ENCODE data around the gene PDK2. TPM values are rescaled to one million over a fixed set of nuclear protein-coding genes. Genes with fewer than 3 reads are reported as not detected.
A peak's percentile ranks its signal among the peaks of the same experiment; 100 is the strongest.

Gene PDK2
- total RNA-seq, 5 donors from 2014 or later (not counting 1 experiment from before 2014, with no cell fraction given): 18.8 to 37.2 (median 30.0) TPM

DNA sequence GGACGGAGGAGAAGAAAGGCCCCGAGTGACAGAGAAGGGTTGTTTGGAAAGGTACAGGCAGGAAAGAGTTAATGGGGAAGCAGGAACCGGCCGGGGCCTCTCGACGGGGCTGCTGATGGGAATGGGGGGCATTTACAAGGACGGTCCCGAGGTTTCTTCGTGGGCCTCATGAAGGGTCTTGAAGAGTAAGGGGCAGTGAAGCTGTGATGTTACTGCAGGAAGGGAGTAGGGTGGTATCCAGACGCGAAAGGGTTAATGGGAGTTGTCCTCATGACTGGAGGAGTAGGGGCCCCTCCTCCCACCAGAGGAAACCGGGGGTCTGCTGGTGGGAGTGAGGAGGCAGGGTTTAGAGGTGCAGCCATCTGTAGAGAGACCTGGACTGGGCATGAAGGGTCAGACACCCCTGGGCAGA is 481 bp downstream of the PDK2 start:
- Histone ChIP-seq H3K36me3 (ENCODE audit: control insufficient read depth in 2 of 2, extremely low read depth in 1 of 2, insufficient read depth in 1 of 2, low read length in 1 of 2) (peaks cover 12 to 29% of the 10 kb centered on the region in 2 donors), H3K4me3 (ENCODE audit: control insufficient read depth in 1 of 2, extremely low read depth in 1 of 2, low read length in 1 of 2) (peak overlapping the region; percentile 59 to 82), H3K27ac (ENCODE audit: low read length) (peak overlapping the region; percentile 58), H3K4me1 (ENCODE audit: control insufficient read depth in 1 of 2, extremely low read depth in 1 of 2, insufficient read depth in 2 of 2, low read length in 2 of 2) (peaks cover 5 to 31% of the 10 kb centered on the region in 2 experiments), H3K9me3 (no peaks in the 10 kb centered on the region), H3K27me3 (replicated peaks in 1 of 2; ENCODE audit: control insufficient read depth in 2 of 2, extremely low read depth in 1 of 2, insufficient read depth in 2 of 2, low read length in 1 of 2) (peaks cover 0 to 5% of the 10 kb centered on the region in 2 experiments)
- H3K27me3 Mint-ChIP-seq: no peaks in the 10 kb centered on the region
- no peaks in the 10 kb centered on the region for H3K9me3 Mint-ChIP-seq
- H3K4me1 Mint-ChIP-seq: peaks cover 38 to 58% (median 40%) of the 10 kb centered on the region in 3 donors
- peak overlapping the region; percentile 95 to 97 (median 95) for H3K4me3 Mint-ChIP-seq
- 0% methylated on average over 10 of the region's 12 CpGs for WGBS (ENCODE audit: insufficient coverage)
- ChIA-PET CTCF (interaction anchor here in 1 of 2 donors (0.6 kb wide), 1 partner anchor 1644 kb away, joined by 4 read pairs; no protein-coding TSS in a partner anchor), POLR2A (no interaction called here)
- H3K36me3 Mint-ChIP-seq: peaks cover 15% of the 10 kb centered on the region
- ATAC-seq (replicated peaks in 1 of 4): no peak
- DNase-seq: peak in 2 of 35 experiments; percentile 18 to 28
- H3K27ac Mint-ChIP-seq: peak overlapping the region; percentile 96

DNA sequence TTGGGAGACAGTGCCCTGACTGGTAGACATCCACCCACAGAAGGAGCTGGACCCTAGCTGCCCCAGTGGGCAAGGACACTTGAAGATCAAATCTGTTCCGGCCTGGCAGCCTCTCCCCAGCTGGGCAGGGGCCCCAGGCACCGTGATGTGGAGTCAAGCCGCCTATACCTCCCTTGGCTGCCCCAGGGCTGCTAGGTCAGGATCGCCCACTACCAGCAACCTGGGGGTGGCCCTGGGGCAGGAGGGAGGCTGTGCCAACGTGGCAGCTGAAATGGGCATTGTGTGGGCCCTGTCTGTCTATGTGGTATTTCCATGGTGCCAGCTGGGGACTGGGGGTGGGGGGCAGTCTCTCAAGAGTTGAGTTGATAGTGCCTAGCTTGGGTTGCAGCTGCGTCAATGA is 941 bp downstream of the PDK2 start:
- H3K4me1 ChIP-seq (ENCODE audit: control insufficient read depth in 1 of 2, extremely low read depth in 1 of 2, insufficient read depth in 2 of 2, low read length in 2 of 2): peaks cover 5 to 31% of the 10 kb centered on the region in 2 experiments
- peak overlapping the region; percentile 96 for H3K27ac Mint-ChIP-seq
- H3K36me3 Mint-ChIP-seq: peaks cover 16% of the 10 kb centered on the region
- no peak for ATAC-seq (replicated peaks in 1 of 4)
- peaks cover 12 to 34% of the 10 kb centered on the region in 2 donors for H3K36me3 ChIP-seq (ENCODE audit: control insufficient read depth in 2 of 2, extremely low read depth in 1 of 2, insufficient read depth in 1 of 2, low read length in 1 of 2)
- DNase-seq: peak in 1 of 35 experiments; percentile 13
- H3K27me3 ChIP-seq (replicated peaks in 1 of 2; ENCODE audit: control insufficient read depth in 2 of 2, extremely low read depth in 1 of 2, insufficient read depth in 2 of 2, low read length in 1 of 2): peaks cover 0 to 2% of the 10 kb centered on the region in 2 experiments
- CTCF ChIA-PET: interaction anchor here in 1 of 2 donors (0.6 kb wide), 1 partner anchor 1644 kb away, joined by 4 read pairs; no protein-coding TSS in a partner anchor
- WGBS (ENCODE audit: insufficient coverage): 58% methylated on average over 6 of the region's 6 CpGs
- peak overlapping the region; percentile 59 to 82 for H3K4me3 ChIP-seq (ENCODE audit: control insufficient read depth in 1 of 2, extremely low read depth in 1 of 2, low read length in 1 of 2)
- peak overlapping the region; percentile 95 to 97 (median 95) for H3K4me3 Mint-ChIP-seq
- peaks cover 38 to 58% (median 40%) of the 10 kb centered on the region in 3 donors for H3K4me1 Mint-ChIP-seq
- H3K9me3 ChIP-seq: no peaks in the 10 kb centered on the region
- POLR2A ChIA-PET: no interaction called here
- no peaks in the 10 kb centered on the region for H3K27me3 Mint-ChIP-seq
- H3K27ac ChIP-seq (ENCODE audit: low read length): no peak overlapping the region
- H3K9me3 Mint-ChIP-seq: no peaks in the 10 kb centered on the region

- ATAC-seq (replicated peaks in 1 of 4): no peak
- DNase-seq: no peak
- ChIA-PET POLR2A (no interaction called here), CTCF (no interaction called here)
- H3K36me3 ChIP-seq (ENCODE audit: control insufficient read depth in 2 of 2, extremely low read depth in 1 of 2, insufficient read depth in 1 of 2, low read length in 1 of 2): peaks cover 12 to 34% of the 10 kb centered on the region in 2 donors
- peaks cover 5 to 34% of the 10 kb centered on the region in 2 experiments for H3K4me1 ChIP-seq (ENCODE audit: control insufficient read depth in 1 of 2, extremely low read depth in 1 of 2, insufficient read depth in 2 of 2, low read length in 2 of 2)
- no peak overlapping the region for H3K4me3 ChIP-seq (ENCODE audit: control insufficient read depth in 1 of 2, extremely low read depth in 1 of 2, low read length in 1 of 2)
- H3K27ac ChIP-seq (ENCODE audit: low read length): no peak overlapping the region
- Mint-ChIP-seq H3K27me3 (no peaks in the 10 kb centered on the region), H3K36me3 (peaks cover 16% of the 10 kb centered on the region), H3K4me1 (peaks cover 38 to 58% (median 40%) of the 10 kb centered on the region in 3 donors), H3K4me3 (peak overlapping the region; percentile 95 to 97 (median 95)), H3K9me3 (no peaks in the 10 kb centered on the region), H3K27ac (peak overlapping the region in 1 of 2 donors; percentile 58)
- H3K9me3 ChIP-seq: no peaks in the 10 kb centered on the region
- no peaks in the 10 kb centered on the region for H3K27me3 ChIP-seq (replicated peaks in 1 of 2; ENCODE audit: control insufficient read depth in 2 of 2, extremely low read depth in 1 of 2, insufficient read depth in 2 of 2, low read length in 1 of 2)
- WGBS (ENCODE audit: insufficient coverage): 94% methylated on average over 2 of the region's 3 CpGs
Measured at GRCh38 chr17:50096758-50097157, 1.6 kb downstream of the PDK2 start.

GRCh38 chr17:50097455-50097854 is 2.3 kb downstream of the PDK2 start:
- WGBS (ENCODE audit: insufficient coverage): no CpG with 5 or more reads among the region's 7 CpGs
- no peak overlapping the region for H3K27ac ChIP-seq (ENCODE audit: low read length)
- DNase-seq: no peak
- Mint-ChIP-seq H3K27ac (peak overlapping the region in 1 of 2 donors; percentile 11), H3K4me1 (peaks cover 38 to 58% (median 40%) of the 10 kb centered on the region in 3 donors), H3K27me3 (no peaks in the 10 kb centered on the region), H3K36me3 (peaks cover 16% of the 10 kb centered on the region), H3K9me3 (no peaks in the 10 kb centered on the region), H3K4me3 (peak overlapping the region in 2 of 3 donors; percentile 21 to 31)
- CTCF ChIA-PET: interaction anchor here in 1 of 2 donors (0.5 kb wide), 1 partner anchor 172 kb away, joined by 9 read pairs; no protein-coding TSS in a partner anchor
- no peak for ATAC-seq (replicated peaks in 1 of 4)
- no peaks in the 10 kb centered on the region for H3K27me3 ChIP-seq (replicated peaks in 1 of 2; ENCODE audit: control insufficient read depth in 2 of 2, extremely low read depth in 1 of 2, insufficient read depth in 2 of 2, low read length in 1 of 2)
- H3K36me3 ChIP-seq (ENCODE audit: control insufficient read depth in 2 of 2, extremely low read depth in 1 of 2, insufficient read depth in 1 of 2, low read length in 1 of 2): peaks cover 12 to 34% of the 10 kb centered on the region in 2 donors
- H3K9me3 ChIP-seq: no peaks in the 10 kb centered on the region
- POLR2A ChIA-PET: interaction anchor here in 1 of 2 donors (0.7 kb wide), 1 partner anchor 39 kb away, joined by 6 read pairs; no protein-coding TSS in a partner anchor
- H3K4me3 ChIP-seq (ENCODE audit: control insufficient read depth in 1 of 2, extremely low read depth in 1 of 2, low read length in 1 of 2): no peak overlapping the region
- H3K4me1 ChIP-seq (ENCODE audit: control insufficient read depth in 1 of 2, extremely low read depth in 1 of 2, insufficient read depth in 2 of 2, low read length in 2 of 2): peaks cover 5 to 34% of the 10 kb centered on the region in 2 experiments

GRCh38 chr17:50097926-50098325 is 2.8 kb downstream of the PDK2 start:
- DNase-seq: no peak
- no peaks in the 10 kb centered on the region for H3K27me3 ChIP-seq (replicated peaks in 1 of 2; ENCODE audit: control insufficient read depth in 2 of 2, extremely low read depth in 1 of 2, insufficient read depth in 2 of 2, low read length in 1 of 2)
- Mint-ChIP-seq H3K27ac (no peak overlapping the region), H3K27me3 (no peaks in the 10 kb centered on the region), H3K4me1 (peaks cover 38 to 58% (median 40%) of the 10 kb centered on the region in 3 donors), H3K4me3 (no peak overlapping the region), H3K36me3 (peaks cover 16% of the 10 kb centered on the region), H3K9me3 (no peaks in the 10 kb centered on the region)
- 90% methylated on average over 4 of the region's 4 CpGs for WGBS (ENCODE audit: insufficient coverage)
- no peak for ATAC-seq (replicated peaks in 1 of 4)
- no peak overlapping the region for H3K27ac ChIP-seq (ENCODE audit: low read length)
- POLR2A ChIA-PET: interaction anchor here (0.5 to 0.7 kb wide), 3 partner anchors 38 to 215 kb away, joined by 3 to 6 read pairs (median 4); no protein-coding TSS in a partner anchor
- no peak overlapping the region for H3K4me3 ChIP-seq (ENCODE audit: control insufficient read depth in 1 of 2, extremely low read depth in 1 of 2, low read length in 1 of 2)
- H3K36me3 ChIP-seq (ENCODE audit: control insufficient read depth in 2 of 2, extremely low read depth in 1 of 2, insufficient read depth in 1 of 2, low read length in 1 of 2): peaks cover 12 to 37% of the 10 kb centered on the region in 2 donors
- H3K4me1 ChIP-seq (ENCODE audit: control insufficient read depth in 1 of 2, extremely low read depth in 1 of 2, insufficient read depth in 2 of 2, low read length in 2 of 2): peaks cover 5 to 34% of the 10 kb centered on the region in 2 experiments
- CTCF ChIA-PET: interaction anchor here in 1 of 2 donors (0.5 kb wide), 1 partner anchor 171 kb away, joined by 9 read pairs; no protein-coding TSS in a partner anchor
- H3K9me3 ChIP-seq: no peaks in the 10 kb centered on the region

GRCh38 chr17:50098583-50098982 is 3.4 kb downstream of the PDK2 start:
- H3K27ac ChIP-seq (ENCODE audit: low read length): no peak overlapping the region
- peaks cover 16% of the 10 kb centered on the region for H3K36me3 Mint-ChIP-seq
- H3K4me1 ChIP-seq (ENCODE audit: control insufficient read depth in 1 of 2, extremely low read depth in 1 of 2, insufficient read depth in 2 of 2, low read length in 2 of 2): peaks cover 5 to 34% of the 10 kb centered on the region in 2 experiments
- no peak overlapping the region for H3K4me3 Mint-ChIP-seq
- H3K4me3 ChIP-seq (ENCODE audit: control insufficient read depth in 1 of 2, extremely low read depth in 1 of 2, low read length in 1 of 2): no peak overlapping the region
- no peaks in the 10 kb centered on the region for H3K9me3 Mint-ChIP-seq
- no peaks in the 10 kb centered on the region for H3K27me3 Mint-ChIP-seq
- peaks cover 38 to 53% (median 40%) of the 10 kb centered on the region in 3 donors for H3K4me1 Mint-ChIP-seq
- POLR2A ChIA-PET: interaction anchor here in 1 of 2 donors (0.6 kb wide), 1 partner anchor 151 kb away, joined by 3 read pairs; no protein-coding TSS in a partner anchor
- no peak for DNase-seq
- ATAC-seq (replicated peaks in 1 of 4): no peak
- no peak overlapping the region for H3K27ac Mint-ChIP-seq
- peaks cover 12 to 40% of the 10 kb centered on the region in 2 donors for H3K36me3 ChIP-seq (ENCODE audit: control insufficient read depth in 2 of 2, extremely low read depth in 1 of 2, insufficient read depth in 1 of 2, low read length in 1 of 2)
- no peaks in the 10 kb centered on the region for H3K9me3 ChIP-seq
- CTCF ChIA-PET: no interaction called here
- WGBS (ENCODE audit: insufficient coverage): 88% methylated on average over 2 of the region's 4 CpGs
- no peaks in the 10 kb centered on the region for H3K27me3 ChIP-seq (replicated peaks in 1 of 2; ENCODE audit: control insufficient read depth in 2 of 2, extremely low read depth in 1 of 2, insufficient read depth in 2 of 2, low read length in 1 of 2)

All from T-cell (primary cell).